GM23338 (cell line): ENCODE results near the gene RIC1. TPM values are rescaled to one million over a fixed set of nuclear protein-coding genes. Genes with fewer than 3 reads are reported as not detected.

Experiments
- ATAC-seq: fragments of 200-7000 bp; cut with Tn5 transposase; 3 replicates; pipeline ENCODE4 v1.9.1; 2020
- DNase-seq: peaks from one replicate; pipeline ENCODE4 v3.0.0-alpha.2; 2015; ENCODE audit warnings: low spot score
- H2AFZ ChIP-seq: fragments of 200-600 bp; sonication (generic); 2 replicates; pipeline ENCODE4 v1.8.0; 2016; ENCODE audit warnings: antibody characterized with exemption, mild to moderate bottlenecking, moderate library complexity
- H3F3A ChIP-seq: fragments of 200-600 bp; sonication (generic); replicated peaks from 2 replicates; pipeline ENCODE4 v1.8.0; 2017; ENCODE audit warnings: antibody characterized with exemption, mixed run types, low read depth
- H3K27ac ChIP-seq: fragments of 200-600 bp; sonication (generic); 2 replicates; pipeline ENCODE4 v1.6.1; 2016; ENCODE audit warnings: low read depth
- H3K27me3 ChIP-seq: fragments of 200-600 bp; sonication (generic); 2 replicates; pipeline ENCODE4 v1.8.0; 2016; ENCODE audit warnings: mild to moderate bottlenecking, mixed run types, moderate library complexity; ENCODE audit not compliant: insufficient read depth
- H3K36me3 ChIP-seq: fragments of 200-600 bp; sonication (generic); 2 replicates; pipeline ENCODE4 v1.8.0; 2016; ENCODE audit warnings: mild to moderate bottlenecking; ENCODE audit not compliant: insufficient read depth
- H3K4me1 ChIP-seq: fragments of 200-600 bp; sonication (generic); 2 replicates; pipeline ENCODE4 v1.8.0; 2016; ENCODE audit warnings: mild to moderate bottlenecking, moderate library complexity; ENCODE audit not compliant: insufficient read depth
- H3K4me2 ChIP-seq: fragments of 200-600 bp; sonication (generic); 2 replicates; pipeline ENCODE4 v1.7.1; 2017; ENCODE audit warnings: mixed run types
- H3K4me3 ChIP-seq: fragments of 200-600 bp; sonication (generic); 2 replicates; pipeline ENCODE4 v1.6.1; 2016; ENCODE audit warnings: mixed run types
- H3K79me2 ChIP-seq: fragments of 200-600 bp; sonication (generic); replicated peaks from 2 replicates; pipeline ENCODE4 v1.8.0; 2017; ENCODE audit warnings: mild to moderate bottlenecking; ENCODE audit not compliant: insufficient read depth
- H3K9me2 ChIP-seq: fragments of 200-600 bp; sonication (generic); 2 replicates; pipeline ENCODE4 v1.8.0; 2017; ENCODE audit not compliant: insufficient read depth
- H4K20me1 ChIP-seq: fragments of 200-600 bp; sonication (generic); replicated peaks from 2 replicates; pipeline ENCODE4 v1.8.0; 2017; ENCODE audit warnings: mild to moderate bottlenecking; ENCODE audit not compliant: insufficient read depth
- H3K27ac Mint-ChIP-seq: 2 replicates; pipeline ENCODE4 v1.8.0; 2020; ENCODE audit warnings: inconsistent platforms, mild to moderate bottlenecking, moderate library complexity, mixed read lengths
- H3K27me3 Mint-ChIP-seq: 3 replicates; pipeline ENCODE4 v1.8.0; 2022; ENCODE audit warnings: low read depth, mild to moderate bottlenecking, moderate library complexity, mixed read lengths, inconsistent platforms; ENCODE audit not compliant: insufficient read depth, poor library complexity
- H3K36me3 Mint-ChIP-seq: 3 replicates; pipeline ENCODE4 v1.8.0; 2021; ENCODE audit warnings: low read depth, mild to moderate bottlenecking, inconsistent platforms, moderate library complexity, mixed read lengths
- H3K4me1 Mint-ChIP-seq: 3 replicates; pipeline ENCODE4 v1.8.0; 2020; ENCODE audit warnings: mild to moderate bottlenecking, inconsistent platforms, mixed read lengths
- H3K4me3 Mint-ChIP-seq: 3 replicates; pipeline ENCODE4 v1.8.0; 2021; ENCODE audit warnings: moderate library complexity, mild to moderate bottlenecking, inconsistent platforms, mixed read lengths
- H3K9me3 Mint-ChIP-seq: 3 replicates; pipeline ENCODE4 v1.8.0; 2020; ENCODE audit warnings: moderate library complexity, mild to moderate bottlenecking, inconsistent platforms, mixed read lengths
- CREB1 ChIP-seq: fragments of 250-450 bp; sonication (Bioruptor Pico); IDR thresholded peaks from 2 replicates; pipeline ENCODE4 v1.5.0; 2020; ENCODE audit warnings: low read depth, mild to moderate bottlenecking, moderate library complexity
- ETS1 ChIP-seq: IDR thresholded peaks from 2 replicates; pipeline ENCODE4 v1.6.1; 2016; ENCODE audit warnings: antibody characterized with exemption
- EZH2 ChIP-seq: fragments of 200-600 bp; sonication (generic); IDR thresholded peaks from one replicate; pipeline ENCODE4 v1.8.0; 2017; ENCODE audit warnings: antibody characterized with exemption, mild to moderate bottlenecking, low read depth; ENCODE audit not compliant: unreplicated experiment
- EZH2phosphoT487 ChIP-seq: fragments of 200-600 bp; sonication (generic); IDR thresholded peaks from one replicate; pipeline ENCODE4 v1.8.1; 2018; ENCODE audit warnings: antibody characterized with exemption; ENCODE audit not compliant: unreplicated experiment
- JUNB ChIP-seq: IDR thresholded peaks from one replicate; pipeline ENCODE4 v1.6.1; 2016; ENCODE audit warnings: antibody characterized with exemption; ENCODE audit not compliant: unreplicated experiment
- NANOG ChIP-seq: IDR thresholded peaks from 2 replicates; pipeline ENCODE4 v1.6.1; 2016; ENCODE audit warnings: antibody characterized with exemption, borderline replicate concordance
- POLR2AphosphoS5 ChIP-seq: IDR thresholded peaks from 2 replicates; pipeline ENCODE4 v1.6.1; 2016; ENCODE audit warnings: antibody characterized with exemption, low read depth
- STAT1 ChIP-seq: IDR thresholded peaks from one replicate; pipeline ENCODE4 v1.6.1; 2016; ENCODE audit warnings: antibody characterized with exemption; ENCODE audit not compliant: unreplicated experiment
- ZNF114 ChIP-seq: fragments of 250-450 bp; sonication (Bioruptor Pico); IDR thresholded peaks from 2 replicates; pipeline ENCODE4 v1.5.0; 2020; ENCODE audit warnings: mild to moderate bottlenecking, moderate library complexity
- ZNF331 ChIP-seq: fragments of 250-450 bp; sonication (Bioruptor Pico); IDR thresholded peaks from 2 replicates; pipeline ENCODE4 v1.5.0; 2020; ENCODE audit warnings: low read depth, mild to moderate bottlenecking, moderate library complexity
- ZNF462 ChIP-seq: fragments of 250-450 bp; sonication (Bioruptor Pico); IDR thresholded peaks from 2 replicates; pipeline ENCODE4 v1.5.0; 2020; ENCODE audit warnings: mild to moderate bottlenecking, moderate library complexity
- polyA plus RNA-seq: library from polyadenylated mRNA; unstranded; fragments of >200 nt; fragmentation: Nextera tagmentation; extraction: Ambion mirVana; gene quantifications from 2 replicates; pipeline ENCODE4 v1.2.1, GENCODE V29; 2016
- total RNA-seq: library from RNA; depleted of rRNA; stranded (reverse); fragments of >200 nt; shearing (Covaris generic); gene quantifications from 2 replicates; pipeline ENCODE4 v1.2.3, GENCODE V29; 2014
- TF ChIP-seq, protein P1 (sequence below): IDR thresholded peaks from one replicate; pipeline ENCODE4 v1.6.1; 2018; ENCODE audit warnings: antibody characterized with exemption; ENCODE audit not compliant: unreplicated experiment
- TF ChIP-seq, protein P2 (sequence below), 2 experiments: fragments of 200-600 bp in 1 of 2; sonication (generic) in 1 of 2; conservative IDR thresholded peaks; 2 replicates each; pipeline versions ENCODE4 v1.5.1 to v1.6.1; 2016 to 2017; ENCODE audit warnings: antibody characterized with exemption in 2 of 2, low read depth in 2 of 2, mild to moderate bottlenecking in 2 of 2, moderate library complexity in 1 of 2

The RIC1 gene
- total and polyA plus RNA-seq, 2 experiments from 2014 or later: 7.8 to 34.9 TPM

DNA sequence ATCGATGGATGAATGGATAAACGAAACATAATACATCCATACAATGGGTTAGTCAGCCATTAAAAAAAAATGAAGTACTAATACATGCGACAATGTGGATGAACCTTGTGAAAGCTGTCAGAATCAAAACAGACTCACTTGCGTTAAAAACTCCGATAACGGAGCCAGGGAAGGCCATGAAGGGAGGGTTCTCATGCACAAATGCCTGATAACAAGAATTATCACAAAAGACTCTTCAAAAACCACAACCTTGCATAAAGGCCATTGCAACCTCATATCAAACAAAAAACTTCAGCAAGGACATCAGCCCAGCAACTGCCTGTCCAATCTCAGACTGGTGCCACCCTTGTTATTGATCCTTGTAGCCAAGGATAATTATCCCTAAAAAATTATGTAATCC lies 190.3 kb downstream of the RIC1 start:
- Histone ChIP-seq H4K20me1 (no peaks in the 10 kb centered on the region), H3F3A (no peaks in the 10 kb centered on the region), H3K4me1 (no peaks in the 10 kb centered on the region), H3K36me3 (peaks cover 8% of the 10 kb centered on the region; the same call in 1 of the 2 replicates), H3K27ac (no peak overlapping the region), H3K79me2 (no peaks in the 10 kb centered on the region), H3K4me3 (no peak overlapping the region), H3K27me3 (no peaks in the 10 kb centered on the region), H3K9me2 (no peaks in the 10 kb centered on the region), H2AFZ (no peak overlapping the region), H3K4me2 (no peak overlapping the region)
- no peak overlapping the region for H3K27ac Mint-ChIP-seq
- TF ChIP-seq STAT1 (no peak), JUNB (no peak), ZNF114 (CRISPR knock-in tag) (no peak), NANOG (no peak), EZH2 (no peak), EZH2phosphoT487 (no peak), ZNF462 (CRISPR knock-in tag) (no peak), ZNF331 (no peak), ETS1 (no peak), CREB1 (CRISPR knock-in tag) (no peak), POLR2AphosphoS5 (no peak)
- TF ChIP-seq, protein P1, sequence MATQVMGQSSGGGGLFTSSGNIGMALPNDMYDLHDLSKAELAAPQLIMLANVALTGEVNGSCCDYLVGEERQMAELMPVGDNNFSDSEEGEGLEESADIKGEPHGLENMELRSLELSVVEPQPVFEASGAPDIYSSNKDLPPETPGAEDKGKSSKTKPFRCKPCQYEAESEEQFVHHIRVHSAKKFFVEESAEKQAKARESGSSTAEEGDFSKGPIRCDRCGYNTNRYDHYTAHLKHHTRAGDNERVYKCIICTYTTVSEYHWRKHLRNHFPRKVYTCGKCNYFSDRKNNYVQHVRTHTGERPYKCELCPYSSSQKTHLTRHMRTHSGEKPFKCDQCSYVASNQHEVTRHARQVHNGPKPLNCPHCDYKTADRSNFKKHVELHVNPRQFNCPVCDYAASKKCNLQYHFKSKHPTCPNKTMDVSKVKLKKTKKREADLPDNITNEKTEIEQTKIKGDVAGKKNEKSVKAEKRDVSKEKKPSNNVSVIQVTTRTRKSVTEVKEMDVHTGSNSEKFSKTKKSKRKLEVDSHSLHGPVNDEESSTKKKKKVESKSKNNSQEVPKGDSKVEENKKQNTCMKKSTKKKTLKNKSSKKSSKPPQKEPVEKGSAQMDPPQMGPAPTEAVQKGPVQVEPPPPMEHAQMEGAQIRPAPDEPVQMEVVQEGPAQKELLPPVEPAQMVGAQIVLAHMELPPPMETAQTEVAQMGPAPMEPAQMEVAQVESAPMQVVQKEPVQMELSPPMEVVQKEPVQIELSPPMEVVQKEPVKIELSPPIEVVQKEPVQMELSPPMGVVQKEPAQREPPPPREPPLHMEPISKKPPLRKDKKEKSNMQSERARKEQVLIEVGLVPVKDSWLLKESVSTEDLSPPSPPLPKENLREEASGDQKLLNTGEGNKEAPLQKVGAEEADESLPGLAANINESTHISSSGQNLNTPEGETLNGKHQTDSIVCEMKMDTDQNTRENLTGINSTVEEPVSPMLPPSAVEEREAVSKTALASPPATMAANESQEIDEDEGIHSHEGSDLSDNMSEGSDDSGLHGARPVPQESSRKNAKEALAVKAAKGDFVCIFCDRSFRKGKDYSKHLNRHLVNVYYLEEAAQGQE: no peak
- TF ChIP-seq, protein P2, sequence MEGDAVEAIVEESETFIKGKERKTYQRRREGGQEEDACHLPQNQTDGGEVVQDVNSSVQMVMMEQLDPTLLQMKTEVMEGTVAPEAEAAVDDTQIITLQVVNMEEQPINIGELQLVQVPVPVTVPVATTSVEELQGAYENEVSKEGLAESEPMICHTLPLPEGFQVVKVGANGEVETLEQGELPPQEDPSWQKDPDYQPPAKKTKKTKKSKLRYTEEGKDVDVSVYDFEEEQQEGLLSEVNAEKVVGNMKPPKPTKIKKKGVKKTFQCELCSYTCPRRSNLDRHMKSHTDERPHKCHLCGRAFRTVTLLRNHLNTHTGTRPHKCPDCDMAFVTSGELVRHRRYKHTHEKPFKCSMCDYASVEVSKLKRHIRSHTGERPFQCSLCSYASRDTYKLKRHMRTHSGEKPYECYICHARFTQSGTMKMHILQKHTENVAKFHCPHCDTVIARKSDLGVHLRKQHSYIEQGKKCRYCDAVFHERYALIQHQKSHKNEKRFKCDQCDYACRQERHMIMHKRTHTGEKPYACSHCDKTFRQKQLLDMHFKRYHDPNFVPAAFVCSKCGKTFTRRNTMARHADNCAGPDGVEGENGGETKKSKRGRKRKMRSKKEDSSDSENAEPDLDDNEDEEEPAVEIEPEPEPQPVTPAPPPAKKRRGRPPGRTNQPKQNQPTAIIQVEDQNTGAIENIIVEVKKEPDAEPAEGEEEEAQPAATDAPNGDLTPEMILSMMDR (conservative IDR thresholded peaks at IDR 0.05; ENCODE audit: low read depth in 2 of 2): no peak
- H3K4me1 Mint-ChIP-seq: no peaks in the 10 kb centered on the region; the same call in 2 of the 3 replicates
- no peaks in the 10 kb centered on the region for H3K27me3 Mint-ChIP-seq
- peaks cover 10% of the 10 kb centered on the region; the same call in 2 of the 3 replicates for H3K36me3 Mint-ChIP-seq
- ATAC-seq (no peak), DNase-seq (no peak)
- no peak overlapping the region for H3K4me3 Mint-ChIP-seq
- H3K9me3 Mint-ChIP-seq: no peaks in the 10 kb centered on the region
